GM18498 (cell line): ENCODE results near the gene REXO4.
"Not testable (repeated sequence)": the region's sequence is repeated elsewhere in the genome, so short reads cannot be mapped to it uniquely, and the experiment has no call there.

ENCODE experiments used
- ATAC-seq: cut with Tn5 transposase; IDR thresholded peaks from one replicate; pipeline ENCODE4 v1.9.1; 2021; ENCODE audit warnings: mild to moderate bottlenecking, moderate library complexity; ENCODE audit not compliant: unreplicated experiment

Gene REXO4

DNA sequence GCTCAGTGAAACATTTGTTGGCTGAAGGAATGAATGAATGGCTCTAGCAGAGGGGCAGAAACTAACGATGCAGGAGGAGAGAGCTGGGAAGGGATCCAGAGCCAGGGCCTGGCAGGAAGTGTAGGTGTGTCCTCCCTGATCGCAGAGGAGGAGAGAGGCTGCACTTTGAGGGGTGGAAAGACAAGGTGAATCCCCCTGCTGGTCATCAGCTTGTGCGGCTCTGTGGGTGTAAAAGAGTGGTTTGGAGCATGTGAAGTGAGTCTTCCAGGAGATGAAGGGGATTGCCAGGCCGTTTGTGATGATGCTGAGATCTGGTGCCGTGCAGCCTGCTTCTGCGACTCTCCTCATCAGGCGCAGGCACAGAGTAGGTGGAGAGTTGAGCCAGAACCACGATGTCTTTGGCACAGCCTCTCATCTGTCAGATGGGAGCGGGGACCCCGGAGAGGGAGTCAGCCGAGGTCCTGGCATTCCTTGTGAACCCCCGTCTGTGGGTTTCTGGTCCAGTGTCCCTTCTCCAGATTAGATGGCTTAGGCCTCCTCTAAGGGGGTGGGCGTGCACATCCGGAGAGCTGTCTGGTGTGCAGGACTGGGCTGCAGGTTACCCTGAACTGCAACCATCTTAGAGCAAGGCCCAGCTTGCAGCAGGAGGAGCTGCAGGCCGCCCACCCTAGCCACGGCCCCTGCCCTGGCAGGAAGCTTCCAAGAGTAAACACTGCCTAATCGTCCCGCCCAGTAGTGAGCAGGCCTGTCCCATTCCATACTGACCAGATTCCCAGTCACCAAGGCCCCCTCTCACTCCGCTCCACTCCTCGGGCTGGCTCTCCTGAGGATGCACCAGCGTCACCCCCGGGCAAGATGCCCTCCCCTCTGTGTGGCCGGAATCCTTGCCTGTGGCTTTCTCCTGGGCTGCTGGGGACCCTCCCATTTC, 4.1 kb upstream of the REXO4 start, which contains the start of gene ADAMTS13:
Gene ADAMTS13 (plus strand): TSS at position 753 of the 928 bp plus-strand sequence. CDS start 77 bp downstream, at position 830.
- no peak for ATAC-seq

DNA sequence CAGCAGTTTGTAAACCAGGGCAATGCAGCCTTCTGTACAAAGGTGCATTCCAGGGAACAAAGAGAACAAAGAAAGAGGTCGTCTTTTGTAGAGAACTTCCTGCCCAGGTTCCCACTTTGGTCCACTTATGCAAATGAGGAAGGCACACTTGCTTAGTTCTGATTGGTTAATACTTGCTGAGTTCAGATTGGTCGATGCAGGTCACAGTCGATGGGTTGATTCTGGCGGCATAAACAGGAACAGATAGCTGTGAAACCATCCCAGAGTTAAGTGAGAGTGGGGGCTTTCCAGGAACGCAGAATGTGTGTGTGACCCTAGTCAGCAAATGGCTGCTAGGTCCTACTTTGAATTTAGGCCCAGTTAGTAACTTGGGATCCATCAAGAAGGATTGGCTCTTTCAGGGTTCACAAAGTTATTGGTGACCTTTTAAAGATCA, 2.6 kb upstream of the REXO4 start:
- no peak for ATAC-seq

DNA sequence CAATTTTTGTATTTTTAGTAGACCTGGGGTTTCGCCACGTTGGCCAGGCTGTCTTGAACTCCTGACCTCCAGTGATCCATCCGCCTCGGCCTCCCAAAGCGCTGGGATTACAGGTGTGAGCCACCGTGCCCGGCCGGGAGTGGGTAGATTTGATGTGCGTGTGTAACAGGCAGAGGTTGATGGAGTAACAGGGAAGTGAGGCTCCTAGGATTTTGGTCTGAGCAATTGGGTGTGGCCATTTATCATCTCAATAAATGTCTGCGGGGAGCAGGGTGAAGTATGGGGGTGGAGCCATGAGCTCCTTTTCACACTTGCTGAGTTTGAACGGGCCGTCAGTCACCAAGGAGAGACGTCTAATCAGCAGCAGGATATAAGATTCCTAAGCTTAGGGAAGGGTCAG, 1.2 kb upstream of the REXO4 start:
- ATAC-seq = no peak

DNA sequence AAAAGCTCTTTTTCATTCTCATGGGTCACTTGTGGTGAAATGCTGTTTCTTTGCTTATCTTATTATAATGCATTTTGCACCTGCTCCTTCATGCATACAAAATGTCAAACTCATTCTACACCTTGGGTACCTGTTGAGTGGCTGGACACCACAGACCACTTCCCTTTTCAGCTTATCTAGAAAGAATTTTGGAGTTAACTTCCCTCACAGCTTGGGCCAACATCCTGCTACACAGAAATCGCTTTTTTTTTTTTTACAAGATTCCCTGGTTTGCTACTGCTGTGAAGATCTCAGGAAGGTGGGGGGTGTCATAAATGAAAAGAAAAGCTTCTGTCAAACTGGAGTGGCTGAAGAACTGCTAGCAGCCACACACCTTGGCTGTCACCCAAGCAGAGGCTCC, 2.6 kb downstream of the REXO4 start:
- ATAC-seq = no peak

DNA sequence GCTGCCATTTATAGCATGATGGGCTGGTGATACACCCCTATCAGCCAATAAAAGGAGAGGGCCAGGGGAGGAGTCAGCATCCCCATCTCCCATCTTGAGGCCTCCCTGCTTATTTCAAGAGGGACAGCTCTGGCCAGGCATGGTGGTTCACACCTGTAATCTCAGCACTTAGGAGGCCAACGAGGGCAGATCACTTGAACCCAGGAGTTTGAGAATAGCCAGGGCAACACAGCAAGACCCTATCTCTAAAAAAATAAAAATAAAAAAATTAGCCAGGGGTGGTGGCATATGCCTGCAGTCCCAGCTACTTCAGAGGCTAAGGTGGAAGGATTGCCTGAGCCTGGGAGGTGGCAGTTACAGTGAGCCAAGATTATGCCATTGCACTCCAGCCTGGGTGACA, 9.8 kb downstream of the REXO4 start:
- no peak for ATAC-seq

DNA sequence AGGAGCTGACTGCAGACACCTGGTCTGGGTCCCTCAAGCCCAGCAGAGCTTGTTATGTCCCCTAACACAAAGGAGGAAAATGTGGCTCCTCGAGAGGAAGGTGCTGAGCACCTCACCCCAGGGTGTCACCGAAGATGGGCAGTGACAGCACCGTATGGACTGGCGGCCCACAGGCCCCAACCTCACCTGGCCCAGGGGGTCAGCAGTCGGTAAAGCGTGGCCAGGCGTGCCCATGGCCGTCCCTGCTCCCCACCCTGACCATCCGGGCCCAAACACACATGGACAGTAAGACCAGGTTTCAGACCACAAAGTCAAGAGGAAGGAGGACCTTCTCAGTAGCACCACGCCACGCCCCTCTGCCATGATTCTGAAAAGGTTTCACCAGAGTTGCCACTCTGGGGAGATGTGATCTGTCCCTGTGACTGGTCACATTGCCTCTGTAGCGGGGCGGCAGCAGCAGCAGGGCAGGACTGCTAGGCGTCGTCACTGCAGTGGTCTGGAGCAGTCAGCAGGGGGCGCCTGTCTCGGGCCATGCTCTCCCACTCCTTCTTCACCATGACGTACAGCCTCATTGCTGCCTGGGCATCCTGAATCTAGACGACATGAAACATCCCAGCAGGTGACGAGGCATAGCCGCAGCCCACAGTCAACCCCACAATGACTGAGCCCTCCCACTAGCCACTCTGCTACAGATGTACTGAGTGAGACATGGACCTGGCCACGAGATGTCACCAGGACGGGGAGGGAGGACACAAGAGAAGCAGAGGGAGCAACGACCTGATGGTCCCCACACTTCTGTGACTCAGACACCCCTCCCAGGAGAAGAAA, 11.1 kb downstream of the REXO4 start:
- peak; percentile 54 for ATAC-seq

DNA sequence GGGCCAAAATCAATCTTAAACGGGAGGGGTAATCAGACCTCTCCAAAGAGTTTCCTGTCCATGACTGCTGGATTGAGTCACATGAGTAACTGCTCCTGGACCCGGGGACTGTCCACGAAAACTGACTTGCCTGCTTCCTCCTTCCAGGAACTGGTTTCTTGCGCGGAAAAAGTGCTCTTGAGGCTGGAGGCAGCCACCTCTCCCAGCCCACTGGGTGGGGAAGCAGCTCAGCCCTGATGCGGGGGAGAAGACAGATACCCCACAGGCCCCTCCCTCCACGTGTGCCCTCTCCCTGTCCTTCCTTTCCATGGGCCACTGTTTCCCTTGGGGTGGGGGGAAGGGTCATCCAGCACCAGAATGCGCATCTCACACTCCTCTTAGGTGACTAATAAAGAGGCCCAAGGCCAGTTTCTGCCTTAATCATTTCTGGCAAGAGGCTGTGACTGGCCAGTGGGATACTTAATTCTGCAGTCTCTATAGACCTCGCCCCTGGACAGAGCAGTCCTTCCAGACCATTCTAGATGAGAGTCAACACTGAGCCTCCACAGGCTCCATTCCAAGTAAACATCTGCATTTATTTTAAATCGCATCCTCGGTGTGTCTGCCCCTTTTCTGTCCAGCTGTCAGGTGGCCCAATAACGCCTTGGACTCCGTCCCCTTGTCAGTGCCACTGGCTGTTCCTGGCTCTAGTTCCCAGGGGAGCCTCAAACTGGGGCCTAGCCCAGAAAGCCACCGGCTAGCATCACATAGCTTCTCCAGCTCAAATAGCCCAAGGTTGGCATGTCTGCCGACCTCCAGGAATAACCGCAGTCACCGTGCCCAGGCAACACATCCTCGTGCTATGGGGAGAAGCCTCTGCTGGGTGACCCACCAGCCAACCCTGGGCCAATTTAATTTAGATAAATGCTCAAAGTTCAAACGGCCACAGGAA, 12.0 kb downstream of the REXO4 start:
- ATAC-seq = no peak

DNA sequence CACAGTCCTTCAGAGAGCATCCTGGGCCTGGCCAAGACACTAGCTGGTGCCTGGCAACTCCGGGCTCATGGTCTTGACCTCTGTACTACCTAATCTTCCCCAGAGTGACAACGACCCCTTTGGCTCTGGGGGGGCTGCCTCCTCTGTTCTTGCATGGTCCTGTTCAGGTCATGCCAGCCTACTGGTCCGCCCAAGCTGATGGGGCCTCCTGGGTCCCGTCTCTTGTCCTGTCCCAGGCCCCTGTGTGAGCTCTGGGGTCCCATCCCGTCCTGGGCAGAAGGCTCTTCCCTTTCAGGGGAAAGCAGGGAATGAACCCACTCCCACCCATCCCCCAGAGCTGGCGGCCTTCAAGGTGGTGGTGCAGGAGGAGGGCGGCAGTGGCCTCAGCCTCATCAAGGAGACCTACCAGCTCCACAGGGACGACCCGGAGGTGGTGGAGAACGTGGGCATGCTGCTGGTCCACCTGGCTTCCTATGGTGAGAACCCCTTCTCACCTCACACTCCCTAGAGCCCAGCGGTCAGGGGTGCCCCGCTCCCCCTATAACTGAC, 13.3 kb downstream of the REXO4 start:
- ATAC-seq = no peak

DNA sequence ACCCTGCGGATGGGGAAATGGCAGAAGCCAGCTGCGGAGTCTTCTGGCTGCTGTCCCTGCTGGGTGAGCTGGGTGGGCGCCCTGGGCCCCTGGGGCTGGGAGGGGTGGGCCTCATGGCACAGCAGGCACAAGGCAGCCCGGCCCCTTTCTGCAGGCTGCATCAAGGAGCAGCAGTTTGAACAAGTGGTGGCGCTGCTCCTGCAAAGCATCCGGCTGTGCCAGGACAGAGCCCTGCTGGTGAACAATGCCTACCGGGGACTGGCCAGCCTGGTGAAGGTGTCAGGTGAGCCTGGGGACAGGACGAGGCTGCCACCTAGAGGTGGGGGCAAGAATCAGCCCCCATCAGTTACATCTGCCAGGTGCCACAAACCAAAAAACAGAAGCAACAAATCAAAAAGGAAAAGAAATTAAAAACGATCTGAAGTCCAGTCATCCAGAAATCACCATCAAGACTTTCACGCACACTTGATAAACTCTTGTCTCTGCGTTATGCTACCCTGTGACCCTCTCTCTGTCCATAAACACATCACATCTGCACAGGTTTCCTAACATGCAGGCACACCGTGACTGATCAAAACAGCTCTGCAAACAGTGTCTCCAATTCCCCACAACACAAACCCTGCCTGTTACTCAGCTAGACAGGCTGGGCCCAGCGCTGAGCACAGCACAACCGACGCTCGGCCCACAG, 13.9 kb downstream of the REXO4 start:
- no peak for ATAC-seq

DNA sequence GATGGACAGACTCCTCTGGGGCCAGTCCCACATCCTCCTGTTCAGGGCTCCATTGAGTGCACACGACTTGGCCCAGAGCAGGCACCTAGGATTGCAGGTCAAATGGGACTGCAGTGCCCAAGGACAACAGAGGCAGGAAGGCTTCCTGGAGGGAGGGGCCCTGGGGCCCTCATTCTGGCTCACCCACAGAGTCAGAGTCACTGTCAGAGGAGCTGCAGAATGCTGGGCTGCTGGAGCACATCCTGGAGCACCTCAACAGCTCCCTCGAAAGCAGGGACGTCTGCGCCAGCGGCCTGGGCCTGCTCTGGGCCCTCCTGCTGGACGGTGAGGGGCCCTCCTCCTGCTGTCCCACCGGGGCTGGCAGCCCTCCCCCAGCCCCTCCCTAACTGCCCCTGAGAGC, 15.1 kb downstream of the REXO4 start:
- no peak for ATAC-seq

DNA sequence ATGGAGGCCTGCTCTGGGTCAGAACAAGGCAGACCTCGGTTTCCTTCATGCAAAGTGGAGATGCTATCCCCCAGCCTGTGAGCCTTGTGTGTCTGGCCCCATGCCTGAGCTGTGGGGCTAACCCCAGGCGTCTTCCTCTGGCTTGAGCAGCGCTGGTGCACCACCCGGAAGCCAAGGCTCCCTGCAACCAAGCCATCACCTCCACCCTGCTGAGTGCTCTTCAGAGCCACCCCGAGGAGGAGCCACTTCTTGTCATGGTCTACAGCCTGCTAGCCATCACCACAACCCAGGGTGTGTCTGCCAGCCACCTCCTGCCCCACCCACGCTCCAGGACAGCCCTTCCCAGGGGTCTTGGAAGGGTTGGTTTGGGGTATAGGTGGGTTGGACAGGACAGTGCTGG, 16.2 kb downstream of the REXO4 start:
- no peak for ATAC-seq

DNA sequence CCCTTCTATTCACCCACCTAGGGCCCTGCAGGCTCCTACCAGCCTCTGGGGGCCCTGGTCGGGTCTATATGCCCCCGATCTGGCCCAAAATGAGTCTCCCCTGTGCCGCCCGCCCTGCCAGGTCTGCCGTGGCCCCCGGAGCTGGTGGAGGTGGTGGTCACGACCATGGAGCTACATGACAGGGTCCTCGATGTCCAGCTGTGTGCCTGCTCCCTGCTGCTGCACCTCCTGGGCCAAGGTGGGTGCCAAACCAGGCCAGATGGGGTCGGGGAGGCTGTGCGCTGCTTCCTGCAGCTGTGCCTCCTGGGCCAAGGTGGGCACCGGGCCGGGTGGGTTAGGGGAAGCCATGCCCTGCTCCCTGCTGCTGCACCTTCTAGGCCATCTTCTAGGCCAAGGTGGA, 17.5 kb downstream of the REXO4 start:
- ATAC-seq = no peak

DNA sequence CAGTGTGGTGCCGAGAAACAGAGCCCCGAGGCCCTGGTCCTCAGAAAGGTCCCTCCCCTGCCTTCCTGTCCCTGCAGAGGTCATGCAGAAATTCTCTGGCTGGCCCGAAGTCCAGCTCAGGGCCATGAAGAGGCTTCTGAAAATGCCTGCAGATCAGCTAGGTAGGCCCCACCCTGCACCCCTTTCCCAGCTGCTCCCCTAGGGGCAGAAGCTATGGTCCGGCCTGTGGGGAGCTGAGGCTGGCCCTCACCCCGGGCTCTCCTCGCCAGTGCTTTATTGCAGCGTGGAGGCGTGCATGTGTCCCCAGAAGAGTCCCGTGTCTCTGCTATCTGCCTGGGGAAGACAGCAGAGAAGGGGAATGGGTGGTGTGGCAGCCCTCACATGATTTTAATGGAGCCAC, 19.9 kb downstream of the REXO4 start:
- ATAC-seq = no peak

DNA sequence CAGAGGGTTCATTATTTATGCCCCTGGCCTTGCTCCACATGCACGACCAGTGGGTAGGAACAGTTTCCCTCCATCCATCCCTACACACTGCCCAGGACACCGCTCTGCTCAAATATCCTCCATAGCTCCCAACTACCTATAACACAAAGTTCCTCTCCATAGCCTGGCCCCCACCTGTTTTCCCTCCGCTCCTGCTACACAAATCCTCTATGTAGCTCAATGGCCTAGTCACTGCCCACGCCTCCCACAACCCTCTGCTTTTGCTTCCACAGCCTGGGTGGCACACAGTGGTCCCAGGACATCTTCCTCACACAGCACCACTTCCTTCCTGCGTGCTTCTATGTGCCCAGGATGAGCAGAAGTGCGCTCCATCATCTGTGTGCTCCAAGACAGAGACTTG, 20.4 kb downstream of the REXO4 start:
- ATAC-seq = no peak

DNA sequence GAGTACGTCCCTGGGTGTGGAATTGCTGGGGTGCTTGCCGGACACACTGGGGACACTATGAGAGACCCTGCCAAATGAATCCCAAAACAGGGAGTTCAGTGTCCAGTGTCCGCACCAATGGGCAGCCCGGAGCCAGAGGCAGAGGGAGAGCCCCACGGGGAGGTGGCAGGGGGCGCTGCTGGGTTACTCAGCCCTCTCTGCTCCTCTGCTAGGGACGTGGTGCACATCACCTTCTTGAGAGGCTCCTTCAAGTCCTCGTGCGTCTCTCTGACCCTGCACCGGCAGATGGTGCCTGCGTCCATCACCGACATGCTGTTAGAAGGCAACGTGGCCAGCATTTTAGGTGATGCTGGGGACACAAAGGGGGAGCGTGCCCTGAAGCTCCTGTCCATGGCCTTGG, 20.9 kb downstream of the REXO4 start:
- ATAC-seq = no peak

DNA sequence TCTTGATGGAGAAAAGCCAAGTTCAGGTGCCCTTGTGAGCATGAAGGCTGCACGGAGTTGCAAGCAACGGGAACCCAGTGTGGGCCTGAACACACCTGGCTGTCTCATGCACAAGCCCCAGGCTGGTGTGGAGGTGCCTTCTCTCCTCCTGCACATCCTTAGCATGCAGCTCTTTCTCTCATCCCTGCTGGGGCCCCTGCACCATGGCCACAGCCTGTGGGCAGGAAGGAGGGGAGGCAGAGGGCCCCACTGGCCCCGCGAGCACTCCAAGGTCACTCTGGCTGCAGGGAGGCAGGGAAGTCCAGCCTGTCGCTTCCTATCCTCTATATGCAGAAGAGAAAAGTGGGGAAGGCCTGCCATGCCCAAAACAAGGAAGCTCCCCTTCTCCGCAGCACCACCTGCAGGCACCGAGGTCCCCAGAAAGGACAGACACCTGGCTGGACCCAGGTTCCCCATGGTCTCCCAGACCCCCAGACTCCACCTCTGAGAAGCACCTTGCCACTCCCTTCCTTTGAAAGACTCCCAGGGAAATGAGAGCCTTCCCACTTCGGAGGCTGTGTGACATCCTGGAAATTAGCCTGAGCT, 23.0 kb downstream of the REXO4 start:
- ATAC-seq = no peak

DNA sequence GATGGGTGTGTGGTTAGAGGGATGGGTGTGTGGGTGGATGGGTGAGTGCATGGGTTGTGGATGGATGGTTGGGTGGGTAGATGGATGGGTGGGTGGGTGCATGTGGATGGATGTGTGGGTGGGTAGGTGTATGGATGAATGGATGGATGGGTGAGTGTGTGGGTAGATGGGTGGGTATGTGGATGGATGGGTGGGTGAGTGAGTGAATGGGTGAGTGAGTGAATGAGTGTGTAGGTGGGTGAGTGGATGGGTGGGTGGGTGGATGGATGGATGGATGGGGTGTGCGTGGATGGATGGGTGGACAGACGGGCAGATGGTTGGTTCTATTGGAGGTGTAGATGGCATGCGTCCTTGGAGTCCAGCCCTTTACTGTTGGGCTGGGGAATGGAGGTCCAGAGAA, 24.4 kb downstream of the REXO4 start:
- no peak for ATAC-seq

DNA sequence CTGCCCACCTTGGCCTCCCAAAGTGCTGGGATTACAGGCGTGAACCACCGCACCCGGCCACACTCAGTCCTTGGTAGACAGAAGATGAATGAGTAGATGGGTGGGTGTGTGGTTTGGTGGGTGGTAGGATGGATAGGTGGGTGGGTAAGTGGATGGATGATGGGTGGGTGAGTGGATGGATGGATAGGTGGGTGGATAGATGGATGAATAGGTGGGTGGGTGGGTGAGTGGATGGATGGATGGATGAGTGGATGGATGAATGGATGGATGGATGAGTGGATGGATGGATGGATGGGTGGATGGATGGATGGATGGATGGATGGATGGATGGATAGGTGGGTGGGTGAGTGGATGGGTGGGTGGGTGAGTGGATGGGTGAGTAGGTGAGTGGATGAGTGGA, 25.5 kb downstream of the REXO4 start:
- ATAC-seq = not testable (repeated sequence)

DNA sequence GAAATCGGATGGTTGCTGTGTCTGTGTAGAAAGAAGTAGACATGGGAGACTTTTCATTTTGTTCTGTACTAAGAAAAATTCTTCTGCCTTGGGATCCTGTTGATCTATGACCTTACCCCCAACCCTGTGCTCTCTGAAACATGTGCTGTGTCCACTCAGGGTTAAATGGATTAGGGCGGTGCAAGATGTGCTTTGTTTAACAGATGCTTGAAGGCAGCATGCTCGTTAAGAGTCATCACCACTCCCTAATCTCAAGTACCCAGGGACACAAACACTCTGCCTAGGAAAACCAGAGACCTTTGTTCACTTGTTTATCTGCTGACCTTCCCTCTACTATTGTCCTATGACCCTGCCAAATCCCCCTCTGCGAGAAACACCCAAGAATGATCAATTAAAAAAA, 26.4 kb downstream of the REXO4 start:
- not testable (repeated sequence) for ATAC-seq

DNA sequence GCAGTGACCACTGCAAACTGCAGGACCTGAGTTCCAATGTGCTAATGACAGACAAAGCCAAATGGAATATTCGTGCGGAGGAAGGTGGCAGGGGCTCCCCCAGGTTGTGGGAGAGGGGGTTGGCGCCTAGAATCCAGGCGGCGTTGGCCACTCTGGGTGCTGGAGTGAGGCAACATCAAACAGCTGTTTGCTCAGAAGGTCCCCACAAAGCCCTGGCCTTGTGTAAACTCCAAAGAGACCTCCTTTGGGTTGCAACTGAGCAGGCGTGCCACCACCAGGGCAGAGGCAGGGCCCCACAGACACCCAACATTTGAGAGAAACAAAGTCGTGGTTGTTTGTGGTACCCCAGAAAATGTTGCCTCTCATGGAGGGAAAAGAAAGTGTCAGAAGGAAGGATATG, 27.1 kb downstream of the REXO4 start:
- no peak for ATAC-seq
